T-helper 1 cell treated with Interleukin-12 subunit alpha and Interleukin-12 subunit beta and Interleukin-4 antibody, amounts not matched to agents 30 ng/mL and 1 ng/mL, for 36 hours (primary cell): ENCODE data around the gene GPR108. TPM values are rescaled to one million over a fixed set of nuclear protein-coding genes. Genes with fewer than 3 reads are reported as not detected.
"Not testable (repeated sequence)": the region's sequence is repeated elsewhere in the genome, so short reads cannot be mapped to it uniquely, and the experiment has no call there.

Experiments used
- intact Hi-C: fragments of 100-400 bp; cut with micrococcal nuclease; formaldehyde crosslinking; loops from one replicate; pipeline ENCODE4 v1.15.1; 2024
- total RNA-seq: library from RNA; stranded (reverse); gene quantifications from 2 replicates; pipeline ENCODE4 v1.2.3, GENCODE V29; 2022

GPR108 gene
- total RNA-seq: 100.0 and 105 TPM in 2 replicates

DNA sequence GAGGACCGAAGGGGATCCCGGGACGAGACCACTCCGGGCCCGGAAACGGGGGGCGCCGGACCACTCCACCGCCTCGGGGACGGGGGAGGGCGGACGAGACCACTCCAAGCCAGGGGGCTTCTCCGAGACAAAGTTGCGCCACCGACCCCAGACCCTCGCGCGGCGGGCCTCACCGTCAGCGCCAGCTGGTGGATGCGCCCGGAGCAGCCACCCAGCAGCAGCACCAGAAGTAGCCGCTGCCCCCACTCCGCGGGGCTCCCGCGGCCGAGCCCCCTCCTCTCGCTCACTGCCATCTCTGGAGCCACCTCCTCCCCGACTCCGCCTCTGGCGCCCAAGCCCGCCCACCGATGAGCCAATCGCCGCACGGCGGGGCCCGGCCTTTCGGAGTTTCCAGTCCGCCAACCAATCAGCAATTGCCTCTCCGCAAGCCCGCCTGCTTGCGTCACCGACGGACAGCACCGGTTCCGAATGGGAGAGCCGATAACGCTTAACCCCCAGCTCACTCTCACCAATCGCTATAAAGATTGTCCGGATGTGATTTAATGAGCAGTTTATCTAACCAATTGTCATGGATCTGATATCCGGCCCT is at the start of gene GPR108:
Gene GPR108 (minus strand): TSS at position 297 of the 589 bp plus-strand sequence. CDS start 4 bp downstream, at position 293.
- intact Hi-C loops: loop anchor here (1.0 to 5.0 kb wide), 11 partner anchors 16 to 1655 kb away; partner anchors contain the start of genes DUS3L, GTF2F1, RAB11B and RANBP3

DNA sequence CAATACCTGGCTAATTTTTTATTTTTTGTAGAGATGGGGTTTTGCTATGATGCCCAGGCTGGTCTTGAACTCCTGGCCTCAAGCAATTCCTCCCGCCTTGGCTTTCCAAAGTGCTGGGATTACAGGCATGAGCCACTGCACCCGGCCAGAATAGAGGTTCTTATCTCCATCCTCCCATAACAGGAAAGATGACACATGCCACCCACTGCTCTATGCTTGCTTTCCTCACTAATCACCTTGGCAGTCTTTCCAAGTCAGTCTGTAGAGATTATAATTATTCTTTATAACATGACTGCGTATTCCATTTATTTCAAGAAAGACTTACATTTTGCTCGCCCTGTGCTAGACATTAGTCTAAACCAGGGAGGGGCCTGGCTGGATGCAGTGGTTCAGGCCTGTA is 41.8 kb upstream of the GPR108 start:
- intact Hi-C loops: no loop called here

GRCh38 chr19:6778386-6778785 is 41.0 kb upstream of the GPR108 start:
- intact Hi-C loops: no loop called here

DNA sequence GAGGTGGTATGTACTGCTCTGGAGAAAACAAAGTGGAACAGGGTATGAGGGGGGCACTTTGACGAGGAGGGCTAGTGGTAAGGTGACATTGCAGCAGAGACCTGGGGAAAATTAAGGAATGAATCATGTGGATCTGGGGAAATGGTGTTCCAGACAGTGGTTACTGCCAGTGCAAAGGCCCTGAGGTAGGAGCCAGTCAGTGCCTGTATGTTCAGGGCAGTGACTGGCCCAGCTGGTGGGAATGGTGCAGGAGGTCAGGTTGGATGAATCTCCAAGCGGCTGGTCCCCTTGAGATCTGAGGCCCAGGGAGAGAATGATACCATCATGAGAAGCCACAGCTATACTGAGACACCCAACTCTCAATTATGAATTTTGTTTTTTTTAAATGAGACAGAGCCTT is 40.1 kb upstream of the GPR108 start:
- intact Hi-C loops: no loop called here

GRCh38 chr19:6776999-6777398 is 39.6 kb upstream of the GPR108 start:
- intact Hi-C loops: no loop called here

GRCh38 chr19:6776045-6776444 is 38.7 kb upstream of the GPR108 start:
- intact Hi-C loops: not testable (repeated sequence)

DNA sequence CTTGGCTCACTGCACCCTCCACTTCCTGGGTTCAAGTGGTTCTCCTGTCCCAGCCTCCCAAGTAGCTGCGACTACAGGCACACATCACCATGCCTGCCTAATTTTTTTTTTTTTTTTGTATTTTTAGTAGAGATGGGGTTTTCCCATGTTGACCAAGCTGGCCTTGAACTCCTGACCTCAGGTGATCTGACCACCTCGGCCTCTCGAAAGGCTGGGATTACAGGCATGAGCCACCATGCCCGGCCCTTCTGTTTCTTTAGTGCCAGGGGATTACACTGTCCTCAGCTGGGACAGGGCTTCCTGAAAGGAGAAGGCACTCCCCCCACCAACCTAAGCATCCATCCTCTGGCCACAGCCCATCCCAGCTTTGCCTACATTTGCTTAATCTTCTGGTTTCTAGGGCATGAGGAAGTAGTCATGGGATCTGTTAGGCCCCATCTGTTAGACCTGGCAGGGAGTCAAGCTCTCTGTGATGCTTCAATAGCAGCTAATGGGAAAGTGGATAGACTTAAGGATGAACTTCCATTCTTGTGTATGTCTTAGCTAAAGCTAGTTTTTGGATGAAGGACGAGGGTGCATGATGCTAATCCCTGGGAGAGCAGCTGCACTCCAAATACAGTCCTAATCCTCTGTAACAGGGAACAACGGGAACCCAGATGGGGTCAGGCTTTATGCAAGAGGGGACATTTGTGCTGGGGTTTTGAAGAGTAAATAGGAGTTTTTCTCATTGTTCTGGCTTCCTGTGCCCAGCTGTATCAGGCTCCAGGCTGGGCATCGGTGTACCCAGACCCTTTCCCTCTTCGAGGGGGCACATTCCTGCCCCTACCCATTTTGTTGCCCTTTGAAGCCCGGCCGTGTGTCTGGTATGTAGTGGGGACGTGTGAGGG is 37.7 kb upstream of the GPR108 start:
- intact Hi-C loops: no loop called here

- intact Hi-C loops: loop anchor here (2.0 kb wide), 2 partner anchors 41 to 237 kb away; no protein-coding TSS in a partner anchor
Measured at GRCh38 chr19:6773323-6773931, 36.0 kb upstream of the GPR108 start.

DNA sequence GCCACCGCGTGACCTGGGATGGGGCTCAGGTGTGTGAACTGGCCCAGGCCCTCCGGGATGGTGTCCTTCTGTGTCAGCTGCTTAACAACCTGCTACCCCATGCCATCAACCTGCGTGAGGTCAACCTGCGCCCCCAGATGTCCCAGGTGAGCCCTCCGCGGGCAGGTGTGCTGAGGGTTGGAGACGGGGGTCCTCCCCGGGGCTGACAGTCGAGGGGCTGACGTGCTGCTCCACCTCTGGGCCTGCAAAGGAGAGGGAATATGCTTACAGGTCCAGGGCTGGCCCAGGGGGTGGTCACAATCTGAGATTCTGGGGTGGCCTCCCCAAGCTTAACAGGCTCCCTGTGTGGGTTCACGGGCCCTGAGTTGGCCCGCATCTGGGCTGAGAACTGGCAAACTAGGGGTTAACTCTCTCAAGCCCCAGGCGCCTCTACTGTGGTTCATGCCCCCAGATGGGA is 35.5 kb upstream of the GPR108 start:
- intact Hi-C loops: loop anchor here (1.0 to 2.0 kb wide), 7 partner anchors 20 to 236 kb away; partner anchors contain the start of gene TRIP10

- intact Hi-C loops: loop anchor here (1.0 to 2.0 kb wide), 7 partner anchors 19 to 235 kb away; partner anchors contain the start of gene TRIP10
Measured at GRCh38 chr19:6772028-6772865, 34.9 kb upstream of the GPR108 start, which contains the start of gene VAV1. Gene VAV1, plus strand, starts transcription at chr19:6772708. Its CDS starts 100 bp downstream, at chr19:6772808.

GRCh38 chr19:6771648-6772027 is 34.3 kb upstream of the GPR108 start:
- intact Hi-C loops: loop anchor here (1.0 to 2.0 kb wide), 7 partner anchors 18 to 235 kb away; partner anchors contain the start of gene TRIP10

- intact Hi-C loops: no loop called here
Measured at GRCh38 chr19:6769006-6769619, 31.7 kb upstream of the GPR108 start.

DNA sequence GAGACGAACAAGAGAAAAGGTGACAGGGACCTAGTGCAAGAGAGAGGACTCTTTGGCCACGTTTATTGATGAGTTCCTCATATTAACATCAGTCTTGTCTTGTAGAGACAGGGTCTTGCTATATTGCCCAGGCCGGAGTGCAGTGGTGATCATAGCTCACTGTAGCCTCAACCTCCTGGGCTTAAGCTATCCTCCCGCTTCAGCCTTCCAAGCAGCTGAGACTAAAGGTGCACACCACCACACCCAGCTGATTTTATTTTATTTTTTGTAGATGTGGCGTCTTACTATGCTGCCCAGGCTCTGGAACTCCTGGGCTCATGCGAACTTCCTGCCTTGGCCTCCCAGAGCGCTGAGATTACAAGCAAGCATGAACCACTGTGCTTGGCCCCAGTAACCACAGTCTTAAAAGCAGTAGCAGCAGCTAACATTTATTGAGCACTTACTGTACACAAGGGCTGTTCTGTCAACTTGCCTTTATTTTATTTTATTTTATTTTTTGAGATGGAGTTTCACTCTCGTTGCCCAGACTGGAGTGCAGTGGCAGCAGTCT is 30.9 kb upstream of the GPR108 start:
- intact Hi-C loops: no loop called here

- intact Hi-C loops: loop anchor here (1.0 to 2.0 kb wide), 16 partner anchors 14 to 1153 kb away; partner anchors contain the start of genes CD70, GPR108, RANBP3 and SNAPC2
Measured at GRCh38 chr19:6767357-6768235, 30.2 kb upstream of the GPR108 start, which contains the start of gene SH2D3A. Gene SH2D3A, minus strand, starts transcription at chr19:6767435. Its CDS starts 3,687 bp downstream, at chr19:6763748.

DNA sequence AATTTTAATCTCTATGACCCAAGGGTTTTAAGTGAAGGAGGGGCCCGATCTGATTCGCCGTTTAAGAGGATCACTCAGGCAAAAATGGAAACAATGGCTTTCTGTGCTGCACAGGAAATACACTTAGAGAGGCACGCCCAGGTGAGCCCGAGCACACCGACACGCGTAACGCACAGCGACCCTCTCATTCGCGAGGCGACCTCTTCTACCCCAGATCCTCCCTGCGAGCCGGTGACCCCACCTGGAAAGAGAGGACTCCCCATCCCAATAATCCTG is 29.6 kb upstream of the GPR108 start:
- intact Hi-C loops: loop anchor here (1.0 to 2.0 kb wide), 16 partner anchors 14 to 1154 kb away; partner anchors contain the start of genes CD70, GPR108, RANBP3 and SNAPC2

DNA sequence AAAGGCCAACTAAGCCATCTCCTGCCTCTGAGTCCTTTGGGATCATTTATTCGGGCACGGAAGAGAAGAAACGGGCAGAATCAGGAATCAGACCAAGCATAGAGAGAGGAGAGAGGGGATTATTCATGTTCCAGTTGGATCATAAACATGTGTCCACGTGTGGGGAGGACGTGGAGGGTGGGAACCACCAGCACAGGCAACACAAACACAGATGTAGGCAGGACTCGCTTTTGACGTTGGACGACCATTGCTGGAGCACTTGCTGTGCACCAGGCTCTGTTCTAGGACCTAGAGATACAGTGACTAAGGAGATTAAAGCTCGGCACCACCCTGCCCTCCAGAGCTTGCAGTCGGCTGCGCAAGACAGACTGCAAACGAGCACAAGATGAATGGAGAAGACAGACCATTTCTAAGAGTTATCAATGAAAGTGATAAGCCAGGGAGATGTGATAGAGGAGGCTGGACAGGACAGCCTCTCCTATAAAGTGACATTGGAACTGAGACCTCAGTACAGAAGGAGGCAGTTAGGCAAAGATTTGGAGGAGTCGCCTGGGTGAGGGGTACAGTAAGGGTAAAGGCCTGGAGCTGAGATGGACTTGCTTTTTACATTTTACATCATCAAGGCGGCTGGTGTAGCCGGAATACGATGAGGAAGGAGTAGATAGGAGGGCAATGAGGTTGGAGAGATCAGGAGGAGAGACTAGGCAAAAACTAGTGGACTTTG is 29.1 kb upstream of the GPR108 start:
- intact Hi-C loops: loop anchor here (1.0 to 2.0 kb wide), 16 partner anchors 13 to 1154 kb away; partner anchors contain the start of genes CD70, GPR108, RANBP3 and SNAPC2

DNA sequence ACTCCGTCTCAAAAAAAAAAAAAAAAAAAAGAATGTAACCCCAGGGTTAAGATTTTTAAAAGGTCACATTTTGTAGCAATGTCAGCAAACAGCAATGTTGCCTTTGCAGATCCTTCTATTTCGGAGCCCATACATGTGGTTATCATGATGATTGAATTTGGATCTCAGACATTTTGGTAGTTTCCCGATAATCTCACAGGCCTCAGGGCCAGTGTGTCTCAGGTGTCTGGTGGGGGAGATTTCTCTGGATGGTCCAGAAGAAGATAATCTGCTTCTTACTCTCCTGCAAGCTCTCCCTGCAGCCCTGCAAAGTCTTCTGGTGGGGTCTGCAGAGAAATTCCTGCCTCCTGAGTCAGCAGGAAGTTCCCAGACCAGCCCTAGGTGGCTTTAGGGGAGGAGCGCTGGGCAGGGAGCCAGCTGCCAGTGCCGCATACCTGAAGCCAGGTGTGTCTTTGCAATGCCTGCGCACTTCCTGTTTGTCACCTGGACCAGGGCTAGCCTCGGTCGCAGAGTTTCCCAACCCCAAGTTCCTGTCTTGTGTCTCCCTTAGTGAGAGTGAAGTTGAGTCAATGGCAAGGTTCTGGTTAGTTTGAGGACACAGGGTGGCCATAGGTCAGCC is 28.5 kb upstream of the GPR108 start:
- intact Hi-C loops: loop anchor here (2.0 kb wide), 4 partner anchors 175 to 1155 kb away; partner anchors contain the start of genes CD70, RANBP3, SNAPC2 and TNFSF9
